Stimulated activated CD4-positive, alpha-beta T cell treated with anti-CD3 and anti-CD28 coated beads, TNF-alpha, amount 100 ng/mL, for 1 hour (primary cell): ENCODE results near the gene PTPRT.

Experiments
- DNase-seq, 3 donors: peaks; one replicate each; pipeline ENCODE4 v3.0.0-alpha.2; 2020; ENCODE audit warnings: low read depth in 3 of 3, low spot score in 1 of 3

Gene PTPRT

DNA sequence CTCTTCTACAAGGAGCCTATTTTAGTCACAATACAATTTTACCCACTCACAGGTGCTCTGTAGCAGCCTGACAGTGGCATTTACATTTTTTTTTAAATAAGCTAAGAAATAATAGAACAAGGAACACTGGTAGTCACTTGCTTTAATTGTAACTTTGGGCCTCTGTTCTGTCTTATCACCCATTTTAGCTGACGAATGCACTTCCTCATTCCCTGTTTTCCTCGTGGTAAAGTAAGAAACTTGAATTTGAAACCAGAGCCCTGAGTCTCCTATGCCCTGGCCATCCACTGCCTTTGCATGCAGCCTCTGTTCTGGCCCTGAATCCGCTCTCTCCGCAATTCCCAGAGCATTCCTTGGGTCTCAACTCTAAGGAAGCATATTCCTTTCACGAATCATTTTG, 550.6 kb downstream of the PTPRT start:
- DNase-seq = no peak

DNA sequence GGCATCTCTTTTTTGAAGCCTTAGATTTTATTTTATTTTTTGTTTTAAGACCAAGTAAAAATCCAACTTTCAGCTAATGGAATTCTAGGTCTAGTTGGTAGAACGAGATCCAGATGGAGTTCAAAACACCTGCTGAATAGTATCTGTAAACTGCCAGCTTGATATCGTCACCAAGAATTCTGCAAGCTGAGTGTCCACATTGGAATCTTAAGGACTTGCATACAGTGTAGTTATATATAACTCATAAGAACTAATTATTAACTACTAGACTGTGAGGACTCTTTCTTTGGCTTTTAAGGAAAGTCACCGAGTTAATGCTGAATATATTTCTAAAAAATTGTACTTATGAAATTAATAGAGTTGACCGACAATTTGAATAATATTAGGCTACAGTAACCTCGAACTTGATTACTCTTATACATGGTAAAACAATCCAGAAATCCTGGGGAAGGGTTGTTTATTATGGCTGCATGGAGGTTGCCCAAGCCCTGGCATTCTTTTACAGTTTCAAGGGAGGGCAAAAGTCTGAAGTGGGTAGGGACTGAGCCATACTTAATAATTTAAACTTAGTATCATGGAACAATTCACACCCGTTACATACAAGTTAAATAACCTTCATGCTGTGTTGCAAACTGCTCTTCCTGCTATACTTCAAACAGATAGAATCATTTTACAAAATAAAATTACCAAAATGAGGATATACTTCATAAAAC, 553.9 kb downstream of the PTPRT start:
- DNase-seq = no peak

DNA sequence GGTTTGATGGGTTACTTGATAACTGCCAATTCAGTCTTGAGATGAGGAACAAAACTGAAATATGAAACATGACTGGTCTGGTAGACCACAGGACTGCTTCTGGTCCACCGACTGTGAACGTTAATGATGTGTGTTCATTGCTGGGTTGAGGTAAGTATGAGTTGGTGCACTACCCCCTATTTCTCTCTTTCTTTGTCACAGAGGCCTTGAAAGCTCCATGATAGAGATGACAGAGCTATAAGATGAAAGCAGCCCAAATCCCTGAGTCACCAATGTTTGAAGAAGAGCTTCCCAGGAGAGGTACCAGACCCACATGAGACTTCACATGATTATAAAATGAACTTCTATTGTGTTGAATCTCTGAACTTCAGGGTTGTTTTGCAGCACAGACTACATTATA, 555.5 kb downstream of the PTPRT start:
- DNase-seq = no peak

DNA sequence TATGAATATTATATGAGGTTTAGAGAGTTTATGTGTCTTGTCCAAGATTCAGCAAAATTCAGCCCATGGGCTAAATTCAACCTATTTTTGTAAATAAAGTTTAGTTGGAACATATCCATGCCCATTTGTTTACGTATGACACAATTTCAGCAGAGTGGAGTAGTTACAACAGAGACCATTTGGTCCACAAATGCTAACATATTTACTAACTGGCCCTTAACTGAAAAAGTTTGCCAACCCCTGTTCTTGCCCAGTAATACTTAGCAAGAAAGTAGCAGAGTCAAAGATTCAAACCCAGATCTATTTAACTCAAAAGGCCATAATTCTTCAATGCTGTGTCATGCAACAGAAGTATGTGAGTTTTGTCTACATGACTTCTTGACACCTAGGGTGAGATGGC, 561.0 kb downstream of the PTPRT start:
- DNase-seq = no peak

DNA sequence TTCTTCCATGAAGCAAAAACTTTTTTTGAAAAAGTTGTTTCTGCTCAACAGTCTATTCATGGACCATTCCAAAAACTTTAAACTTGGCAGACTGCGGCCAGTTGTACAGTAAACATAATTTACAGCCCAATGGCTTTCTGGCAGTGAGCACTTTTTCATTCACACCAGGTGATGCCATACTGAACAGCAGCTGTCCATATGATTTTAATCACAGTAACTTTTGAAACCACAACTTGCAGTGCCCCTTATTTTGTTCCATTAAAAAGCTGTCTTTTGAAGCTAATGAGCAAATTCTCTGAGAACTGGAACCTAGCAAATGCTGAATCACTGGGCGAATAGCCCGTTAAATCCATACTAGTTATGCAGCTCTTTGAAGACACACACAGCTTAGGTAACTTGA, 576.6 kb downstream of the PTPRT start:
- DNase-seq = no peak

DNA sequence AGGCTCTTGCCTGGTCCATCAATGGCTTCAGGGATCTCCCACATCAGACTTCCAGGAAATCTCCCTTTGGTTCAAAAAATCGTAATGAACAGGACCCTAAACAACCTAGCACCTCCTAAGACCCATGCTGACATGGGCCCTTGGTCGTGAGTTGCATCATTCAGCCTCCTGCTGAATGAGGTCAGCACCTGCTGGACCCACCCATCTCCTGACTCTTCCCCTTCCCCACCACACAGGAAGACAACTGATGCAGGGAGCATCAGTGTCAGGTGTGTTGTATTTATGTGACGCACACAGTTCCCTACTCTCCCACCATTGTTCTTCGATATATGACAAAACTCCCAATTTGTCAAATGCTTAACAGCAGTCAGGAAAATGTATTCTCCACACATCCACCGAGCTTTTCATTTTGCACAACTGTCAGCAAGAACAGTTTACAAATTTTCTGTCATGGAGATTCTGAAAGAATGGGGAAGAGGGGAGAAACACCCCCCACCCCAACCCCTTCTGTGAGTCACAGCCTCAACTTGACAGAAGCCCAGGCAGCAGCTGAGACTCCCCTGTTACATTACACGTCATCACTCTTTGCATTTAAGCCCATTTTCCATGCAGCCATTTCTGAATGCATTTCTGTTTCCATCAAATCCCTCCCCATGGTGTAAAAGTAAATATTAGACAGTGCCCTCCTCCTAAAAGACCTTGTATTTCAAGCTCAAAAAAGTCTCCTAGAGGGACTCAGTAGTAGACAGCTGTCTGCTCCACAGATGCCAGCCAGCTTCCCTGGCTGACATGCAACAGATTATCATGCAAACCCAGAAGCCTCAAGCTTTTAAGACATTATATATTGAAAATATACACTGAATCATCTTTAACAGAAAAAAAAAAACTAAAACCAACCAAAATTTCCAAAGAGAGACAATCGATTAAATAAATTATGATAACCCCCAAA, 577.5 kb downstream of the PTPRT start:
- no peak for DNase-seq

DNA sequence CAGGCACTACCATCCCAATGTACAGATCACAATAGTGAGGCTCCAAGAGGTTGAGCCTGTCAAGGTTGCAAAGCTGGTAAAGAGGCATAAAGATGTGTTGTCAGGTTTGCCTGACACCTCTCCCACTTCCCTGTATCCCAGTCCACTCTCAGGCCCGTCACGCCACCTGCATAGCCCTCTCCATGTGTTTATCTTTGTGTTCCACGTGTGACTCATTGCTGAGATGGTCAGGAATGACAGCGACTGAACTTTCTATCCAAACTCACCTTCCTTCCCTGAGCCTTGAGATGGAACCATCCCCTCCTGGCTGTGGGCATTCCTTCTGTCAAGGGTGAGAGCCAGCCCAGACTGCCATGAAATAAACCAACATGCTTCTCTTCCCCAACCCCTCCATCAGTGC, 578.3 kb downstream of the PTPRT start:
- no peak for DNase-seq

DNA sequence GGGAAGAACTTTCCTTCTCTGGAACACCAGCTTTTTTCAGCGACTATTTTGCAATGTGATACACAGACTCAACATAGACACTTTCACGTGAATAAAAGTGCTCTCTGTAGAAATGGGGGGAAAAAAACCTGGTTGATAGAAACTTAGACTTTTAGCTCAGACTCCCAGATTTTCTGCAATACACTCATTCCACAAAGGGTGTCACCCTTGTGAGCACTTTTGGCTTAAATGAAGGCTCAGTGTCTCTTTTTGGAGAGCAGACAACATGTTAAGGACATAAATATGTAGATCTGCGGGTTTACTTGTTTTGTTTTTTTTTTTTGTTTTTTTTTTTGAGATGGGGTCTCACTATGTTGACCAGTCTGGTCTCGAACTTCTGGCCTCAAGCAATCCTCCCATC, 579.6 kb downstream of the PTPRT start:
- DNase-seq = no peak

DNA sequence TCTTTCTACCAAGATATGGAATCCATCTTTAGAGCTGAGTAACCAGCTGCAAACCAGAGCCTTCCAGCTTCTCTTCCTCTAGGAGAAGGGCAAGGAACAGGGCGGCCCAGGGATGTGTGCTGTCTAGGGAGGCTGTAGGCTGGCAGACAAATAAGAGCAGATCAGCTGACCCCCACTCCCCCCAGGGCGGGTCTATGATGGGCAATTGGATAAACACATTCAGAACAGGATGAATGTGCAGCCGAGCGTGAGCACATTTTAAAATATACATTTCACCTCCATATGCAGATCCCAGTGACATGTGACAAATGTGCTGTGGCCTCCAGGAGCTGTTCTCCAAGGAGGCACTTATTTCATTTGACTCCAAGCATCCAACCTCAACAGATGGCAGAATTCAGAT, 580.1 kb downstream of the PTPRT start:
- no peak for DNase-seq

DNA sequence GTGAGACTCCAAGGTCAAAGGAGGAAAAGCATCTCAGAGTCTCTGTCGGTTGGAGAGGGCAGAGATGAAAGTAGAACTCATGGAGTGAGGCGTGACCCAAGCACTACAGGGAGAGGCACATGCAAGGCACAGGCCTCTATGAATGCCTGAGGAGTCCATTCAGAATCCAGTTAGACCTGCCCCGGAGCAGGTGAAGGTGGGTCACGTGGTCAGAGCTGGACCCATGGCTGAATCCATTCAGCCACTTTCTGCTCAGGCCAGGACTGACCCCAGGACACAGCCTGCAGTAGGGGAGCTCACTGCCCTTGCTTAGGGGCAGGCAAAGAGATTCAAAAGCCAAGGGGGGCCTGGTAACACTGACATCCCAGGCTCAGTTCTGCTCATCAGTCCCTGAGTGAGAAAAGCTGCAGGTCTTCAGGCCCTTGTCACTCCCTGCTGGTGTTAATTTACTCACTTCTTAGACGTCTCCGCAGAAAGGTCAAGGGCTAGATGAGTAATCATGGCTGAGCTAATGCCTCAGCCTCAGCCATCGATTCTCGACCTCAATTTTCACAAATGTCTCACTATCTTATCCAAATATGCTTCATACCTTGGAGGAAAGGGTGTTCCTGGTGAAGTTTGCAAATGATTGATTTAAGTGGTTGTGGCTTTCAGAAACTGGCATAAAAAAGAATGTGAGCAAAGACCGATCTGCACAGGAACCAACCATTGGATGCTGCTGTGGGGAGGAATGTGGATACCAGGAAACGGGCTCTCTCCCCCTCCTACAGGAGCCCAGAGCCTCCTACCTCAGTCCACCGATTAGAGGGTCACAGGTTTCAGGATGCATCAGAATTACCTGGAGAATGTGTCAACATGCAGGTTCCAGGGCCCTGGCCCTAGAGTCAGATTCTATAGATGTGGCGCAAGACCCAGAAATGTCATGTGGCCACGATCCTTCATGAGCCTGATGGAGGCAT, 584.4 kb downstream of the PTPRT start:
- no peak for DNase-seq

DNA sequence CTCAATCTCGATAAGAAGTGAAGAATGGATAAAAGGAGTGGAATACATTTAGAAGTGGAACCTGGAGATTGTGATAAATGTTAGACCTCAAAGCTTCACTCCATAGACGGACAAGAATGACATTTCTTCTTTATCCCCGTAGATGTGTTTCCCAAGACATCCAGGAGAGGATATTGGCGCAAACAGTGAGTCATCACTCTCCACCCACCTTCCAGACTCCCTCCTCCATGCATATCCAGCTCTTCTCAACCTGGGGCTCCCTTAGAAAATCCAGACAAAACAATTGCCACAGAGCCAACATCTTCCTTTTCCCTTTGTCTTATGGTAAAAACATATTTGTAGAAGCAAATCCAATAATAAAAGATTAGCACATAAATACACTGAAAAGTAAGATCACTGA, 586.1 kb downstream of the PTPRT start:
- DNase-seq = no peak

DNA sequence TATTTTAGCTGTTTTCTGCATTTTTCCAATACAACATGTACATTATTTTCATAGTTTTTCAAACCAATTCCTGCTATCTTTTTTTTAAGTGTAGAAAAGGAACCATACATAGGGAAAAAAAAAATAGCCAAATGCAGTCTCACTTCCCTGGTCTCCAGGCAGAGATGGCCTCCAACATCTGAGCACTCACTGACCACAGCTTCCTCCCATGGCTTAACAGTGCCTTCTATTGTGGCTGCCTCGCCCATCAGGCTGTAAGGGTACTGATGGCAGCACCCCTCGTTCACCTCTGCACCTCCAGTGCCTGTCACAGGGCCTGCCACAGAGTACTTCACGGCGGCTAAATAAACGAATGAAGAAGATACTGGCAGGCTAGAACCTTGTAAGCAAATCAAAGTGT, 591.1 kb downstream of the PTPRT start:
- no peak for DNase-seq

DNA sequence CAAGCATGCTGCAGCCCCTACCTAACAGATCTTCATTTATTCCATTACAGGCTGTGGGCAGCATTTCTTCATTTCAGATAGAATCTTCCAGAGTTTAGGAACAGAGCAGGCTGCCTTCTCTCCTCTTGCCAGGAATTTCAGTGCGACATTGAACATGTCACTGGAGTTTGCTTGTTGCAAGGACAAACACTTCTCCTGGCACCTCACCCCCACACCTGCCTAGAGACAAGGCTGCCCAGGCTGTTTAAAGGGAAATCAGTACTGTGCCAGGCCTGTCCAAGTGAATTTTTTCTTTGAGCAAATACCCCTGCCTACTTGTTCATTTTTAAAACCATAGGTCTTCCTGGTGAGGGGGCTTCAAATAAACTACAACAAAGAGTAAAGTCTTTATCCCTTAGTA, 594.1 kb downstream of the PTPRT start:
- no peak for DNase-seq

DNA sequence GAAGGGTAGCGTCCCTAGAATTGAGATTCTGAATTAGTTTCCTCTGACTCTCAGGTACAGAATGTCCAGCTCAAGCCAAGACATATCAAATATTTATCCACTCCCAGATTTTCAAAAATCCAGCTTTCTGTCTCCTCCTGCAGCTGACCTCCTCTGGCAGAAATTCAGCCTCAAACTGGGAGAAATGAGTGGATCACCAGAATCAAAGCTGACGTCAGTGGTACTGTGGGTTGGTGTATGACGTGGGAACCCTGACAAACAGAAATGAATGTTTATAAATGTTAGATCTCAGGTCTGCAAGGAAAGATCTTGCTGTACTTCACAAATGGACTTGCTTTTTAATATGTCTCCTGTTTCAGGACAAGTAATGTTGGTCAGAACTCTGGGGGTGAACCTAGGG, 595.0 kb downstream of the PTPRT start:
- DNase-seq = no peak

DNA sequence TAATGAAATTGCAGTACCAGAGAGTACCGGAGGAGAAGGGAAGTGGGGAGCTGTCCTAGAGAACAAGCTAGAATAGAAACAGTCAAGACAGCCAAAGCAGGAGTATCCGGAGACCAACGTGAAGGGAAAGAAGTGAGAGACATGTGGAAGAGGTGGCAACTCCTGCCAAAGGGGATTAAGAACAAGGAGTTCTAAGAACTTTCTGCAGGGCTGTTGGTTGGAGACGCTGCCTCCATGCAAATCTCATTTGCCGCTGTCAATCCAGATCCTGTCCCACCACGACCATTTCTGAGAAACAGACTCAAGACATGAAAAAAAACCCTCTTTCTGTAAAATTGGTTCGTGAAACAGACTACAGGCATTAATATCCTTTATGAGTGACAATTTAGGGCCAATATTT, 595.7 kb downstream of the PTPRT start:
- no peak for DNase-seq

DNA sequence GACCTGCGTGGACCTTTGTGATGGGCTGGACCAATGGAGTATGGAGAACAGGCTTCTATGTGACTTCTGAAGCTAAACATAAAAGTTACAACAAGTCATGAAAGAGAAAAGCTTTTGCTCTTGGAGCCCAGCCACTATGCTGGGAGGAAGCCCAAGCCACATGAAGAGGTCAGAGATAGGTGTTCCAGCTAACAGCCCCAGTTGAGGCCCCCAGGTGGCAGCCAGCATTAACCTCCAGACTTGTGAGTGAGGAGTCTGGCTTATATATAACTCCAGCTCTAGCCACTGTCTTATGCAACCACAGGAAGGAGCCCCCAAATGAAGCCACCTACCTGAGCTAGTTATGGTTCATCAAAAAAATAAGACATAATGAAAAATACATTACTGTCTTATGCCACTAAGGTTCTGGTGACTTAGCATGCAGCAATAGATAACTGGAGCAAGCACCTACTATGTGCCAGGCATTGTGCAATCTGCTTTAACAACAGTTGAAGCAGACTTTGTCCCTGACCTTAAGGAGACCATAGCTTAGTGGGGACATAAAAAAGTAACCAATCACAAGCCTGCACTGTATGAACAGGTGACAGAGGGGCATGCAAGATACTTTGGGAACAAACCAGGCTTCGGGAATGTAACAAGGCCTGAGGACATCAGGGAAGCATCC, 599.6 kb downstream of the PTPRT start:
- no peak for DNase-seq

DNA sequence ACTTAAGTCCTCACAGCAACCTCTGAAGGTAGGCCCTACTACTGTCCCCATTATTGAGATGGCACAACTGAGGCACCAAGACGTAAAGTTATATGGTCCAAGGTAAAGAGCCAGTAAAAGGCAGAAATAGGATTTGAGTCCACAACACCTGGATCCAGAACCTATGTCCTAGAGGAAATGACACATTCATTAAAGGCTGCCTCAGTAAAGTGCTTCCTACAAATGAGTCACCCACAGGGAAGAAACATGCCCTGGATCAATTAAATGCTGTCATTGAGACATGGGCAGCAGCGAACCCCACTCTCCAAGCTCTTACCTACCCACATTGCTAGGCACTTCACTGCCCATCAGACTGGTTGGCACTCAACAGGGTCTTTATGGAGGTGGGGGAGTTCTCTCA, 600.9 kb downstream of the PTPRT start:
- DNase-seq = no peak

DNA sequence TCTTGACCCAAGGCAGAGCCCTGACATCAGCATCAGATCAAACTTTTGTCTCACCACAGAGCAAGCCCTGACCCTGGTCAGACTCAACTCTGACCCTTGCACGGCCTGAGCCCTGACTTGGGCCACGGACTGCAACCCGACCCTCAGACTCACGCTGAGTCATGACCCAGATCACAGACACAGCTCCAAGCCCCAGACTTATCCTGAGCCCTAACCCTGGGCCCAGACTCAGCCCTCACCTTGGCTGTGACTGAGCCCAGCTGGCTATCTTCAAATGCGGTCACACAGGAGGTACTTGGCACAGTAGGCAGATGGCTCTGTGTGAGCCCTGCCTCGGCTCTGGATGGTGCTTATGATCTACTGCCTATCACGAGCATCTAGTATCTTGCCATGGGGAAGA, 602.3 kb downstream of the PTPRT start:
- DNase-seq = no peak

DNA sequence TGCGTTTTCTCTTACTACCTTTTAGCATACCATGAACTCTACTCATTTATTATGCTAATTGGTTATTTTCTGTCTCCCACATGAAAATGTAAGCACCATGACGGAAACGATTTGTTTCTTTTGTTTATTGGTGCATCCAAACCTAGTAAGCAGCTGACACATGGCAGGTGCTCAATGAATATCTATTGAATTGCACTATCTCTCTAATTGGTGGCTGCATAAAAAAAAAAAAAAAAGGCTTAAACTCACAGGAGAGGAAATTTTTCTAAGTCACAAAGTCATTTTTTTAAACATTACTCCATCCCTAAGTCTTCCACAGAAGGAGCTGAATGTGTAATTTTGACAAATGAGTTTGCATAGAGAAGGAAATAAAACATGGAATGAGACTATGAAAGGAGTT, 608.4 kb downstream of the PTPRT start:
- DNase-seq = no peak

DNA sequence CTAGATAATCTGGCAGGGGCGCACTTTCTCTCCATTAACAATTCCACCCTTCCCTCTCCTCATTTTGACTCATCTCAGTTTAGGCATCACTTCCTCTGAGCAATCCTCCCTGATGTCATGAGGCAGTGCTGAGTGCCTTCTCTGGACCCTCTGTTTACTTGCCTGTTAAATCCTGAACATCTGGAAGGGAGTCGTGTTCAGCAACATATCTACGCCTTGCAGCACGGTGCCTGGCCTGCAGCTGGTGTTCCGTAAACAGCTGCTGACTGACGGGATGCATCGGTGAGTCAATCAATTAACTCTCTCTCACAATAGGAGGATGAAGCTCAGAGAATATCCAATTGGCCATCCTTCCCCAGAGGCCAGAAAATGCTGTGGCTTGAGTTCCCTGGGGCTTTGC, 613.5 kb downstream of the PTPRT start:
- no peak for DNase-seq
